ENCODE measurements around the gene LARP4B. TPM values are rescaled to one million over a fixed set of nuclear protein-coding genes. Genes with fewer than 3 reads are reported as not detected.

Gene LARP4B
- total RNA-seq, 2 experiments from 2014 or later = 101 to 104 TPM

DNA sequence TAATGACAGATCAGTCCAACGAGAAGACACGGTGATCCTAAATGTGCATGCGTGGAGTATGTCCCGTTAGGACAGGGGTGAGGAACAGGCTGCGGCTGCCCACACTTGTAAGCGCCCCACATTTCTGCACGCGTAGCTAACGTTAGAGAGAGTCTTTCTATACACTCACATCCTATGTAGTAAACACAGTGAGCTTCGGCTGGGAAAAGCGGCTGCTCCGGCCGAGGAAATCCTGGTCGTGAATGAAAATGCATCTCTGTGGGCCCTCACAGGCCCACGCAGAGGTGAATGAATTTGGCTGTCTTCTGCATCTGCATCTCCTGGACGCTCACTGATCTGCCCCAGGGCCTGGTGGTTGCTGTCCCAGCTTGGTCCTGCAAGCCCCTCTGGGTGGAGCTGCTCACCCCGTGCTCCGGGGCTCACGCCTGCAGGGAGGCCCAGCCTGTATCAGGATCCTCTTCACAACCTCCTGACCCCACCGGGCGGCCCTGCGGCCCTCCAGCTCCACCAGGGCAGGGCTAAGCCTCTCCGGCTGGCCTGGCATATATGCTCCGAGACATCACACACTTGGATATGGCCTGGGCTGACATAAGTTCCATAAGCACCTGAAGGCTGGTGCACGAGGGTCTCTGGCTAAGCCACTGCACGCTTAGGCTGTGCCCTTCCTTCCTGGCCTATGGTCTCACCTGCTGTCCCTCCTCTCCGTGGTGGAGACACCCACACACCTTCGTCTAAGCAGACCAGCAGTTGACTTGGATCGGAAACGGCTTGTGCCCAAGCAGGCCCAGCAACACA lies 124.1 kb downstream of the LARP4B start:
- POLR2A ChIA-PET = interaction anchor here (0.6 to 1.2 kb wide), 2 partner anchors 57 to 250 kb away, joined by 3 to 5 read pairs; no protein-coding TSS in a partner anchor
- ATAC-seq = no peak
- Mint-ChIP-seq H3K9me3 (no peaks in the 10 kb centered on the region), H3K4me3 (no peak overlapping the region), H3K27me3 (no peaks in the 10 kb centered on the region), H3K4me1 (ENCODE audit: low read depth) (peaks cover 6% of the 10 kb centered on the region), H3K36me3 (ENCODE audit: low read depth) (peaks cover 28% of the 10 kb centered on the region), H3K27ac (no peak overlapping the region)
- CTCF ChIA-PET = no interaction called here
- intact Hi-C loops (cut with micrococcal nuclease) = no loop called here
- TF ChIP-seq CTCF (IDR thresholded peaks at IDR 0.05) = no peak
- no peak for DNase-seq

DNA sequence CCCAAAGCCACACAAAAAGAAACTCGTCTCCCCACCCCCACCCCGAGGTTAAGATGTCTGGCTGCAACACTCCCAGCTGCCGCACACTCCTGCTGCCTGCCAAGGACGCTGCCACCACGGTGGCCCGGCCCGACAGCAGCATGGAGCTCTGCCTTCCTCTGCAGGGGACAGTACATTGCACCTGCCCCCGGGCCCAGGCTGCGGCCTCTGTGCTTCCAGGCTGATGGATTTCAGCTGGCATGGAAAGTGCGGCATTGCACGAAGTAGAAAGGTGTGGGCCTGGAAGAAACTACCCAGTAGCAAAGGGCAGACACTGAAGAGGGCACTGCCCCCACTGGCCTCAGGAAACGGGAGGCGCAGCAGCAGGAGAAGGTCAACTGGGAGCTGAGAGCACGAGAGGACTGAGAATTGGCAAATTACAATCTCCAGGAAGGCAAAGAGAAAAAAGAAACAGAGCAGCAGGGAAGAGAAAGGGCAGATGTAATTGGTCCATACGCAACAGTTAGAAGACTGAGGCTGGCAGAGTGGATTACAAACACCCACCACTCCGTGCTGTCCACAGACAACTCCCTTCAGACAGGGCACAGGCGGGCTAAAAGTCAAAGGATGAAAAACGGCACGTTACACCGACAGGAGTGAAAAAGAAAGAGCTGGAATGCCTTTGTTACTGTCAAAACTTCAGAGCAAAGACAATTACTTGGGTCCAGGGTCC lies 124.9 kb downstream of the LARP4B start:
- ATAC-seq (no peak), DNase-seq (no peak)
- Mint-ChIP-seq H3K9me3 (no peaks in the 10 kb centered on the region), H3K27me3 (no peaks in the 10 kb centered on the region), H3K36me3 (ENCODE audit: low read depth) (peaks cover 25% of the 10 kb centered on the region), H3K27ac (peak overlapping the region; percentile 55), H3K4me3 (no peak overlapping the region), H3K4me1 (ENCODE audit: low read depth) (peaks cover 6% of the 10 kb centered on the region)
- no peak for TF ChIP-seq CTCF (IDR thresholded peaks at IDR 0.05)
- ChIA-PET POLR2A (interaction anchor here (0.6 to 1.2 kb wide), 2 partner anchors 58 to 251 kb away, joined by 3 to 5 read pairs; no protein-coding TSS in a partner anchor), CTCF (no interaction called here)
- intact Hi-C loops (cut with micrococcal nuclease) = no loop called here

- peaks cover 6% of the 10 kb centered on the region for H3K4me1 Mint-ChIP-seq (ENCODE audit: low read depth)
- CTCF ChIA-PET = no interaction called here
- TF ChIP-seq CTCF (IDR thresholded peaks at IDR 0.05) = no peak
Measured at GRCh38 chr10:805620-806305, 125.7 kb downstream of the LARP4B start.

DNA sequence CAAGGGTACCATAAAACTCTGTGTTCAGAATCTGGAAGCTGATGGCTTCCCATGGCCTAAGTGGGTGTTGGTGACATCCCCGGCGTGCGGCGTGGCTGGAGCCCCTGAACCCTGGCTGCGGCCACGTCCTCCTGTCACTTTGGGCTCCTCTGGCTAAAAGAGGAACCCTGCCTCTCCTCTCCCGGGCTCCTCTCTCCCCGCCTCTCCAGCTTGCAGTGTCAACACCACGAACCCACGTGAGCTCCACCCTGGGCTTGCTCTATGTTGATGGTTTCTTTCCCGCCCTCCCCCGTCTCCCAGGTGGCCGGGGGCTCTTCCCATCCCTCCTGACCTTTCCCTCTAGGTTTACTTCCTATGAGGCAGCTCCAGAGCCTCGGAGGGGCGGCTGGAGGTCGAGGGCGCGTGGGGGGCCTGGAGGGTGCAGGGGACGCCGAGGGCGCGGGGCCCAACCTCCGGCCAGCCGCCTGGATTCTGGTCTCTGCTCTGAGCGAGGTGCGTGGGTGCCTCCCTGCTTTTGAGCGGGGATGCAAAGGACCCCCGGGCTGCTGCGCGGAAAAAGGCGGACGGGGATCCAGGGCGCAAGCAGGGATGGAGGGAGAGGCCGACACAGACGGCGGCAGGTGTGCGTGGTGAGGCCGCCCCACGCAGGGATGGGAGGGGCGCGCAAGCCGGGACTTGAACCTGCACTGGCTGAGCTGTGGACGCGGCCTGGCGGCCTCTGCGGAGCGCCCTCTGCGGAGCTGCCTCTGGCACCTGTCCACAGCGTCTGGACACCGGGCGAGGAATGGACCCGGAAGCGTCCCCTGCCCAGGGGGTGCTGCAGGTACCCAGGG lies 126.5 kb downstream of the LARP4B start:
- Mint-ChIP-seq H3K36me3 (ENCODE audit: low read depth) (peaks cover 19% of the 10 kb centered on the region), H3K4me1 (ENCODE audit: low read depth) (peaks cover 6% of the 10 kb centered on the region), H3K27ac (no peak overlapping the region), H3K9me3 (no peaks in the 10 kb centered on the region), H3K27me3 (no peaks in the 10 kb centered on the region), H3K4me3 (no peak overlapping the region)
- DNase-seq = no peak
- POLR2A ChIA-PET = no interaction called here
- intact Hi-C loops (cut with micrococcal nuclease) = no loop called here
- CTCF ChIA-PET = interaction anchor here (2.5 kb wide), 1 partner anchor 16 kb away, joined by 7 read pairs; no protein-coding TSS in a partner anchor
- TF ChIP-seq CTCF (IDR thresholded peaks at IDR 0.05) = no peak
- ATAC-seq = peak; percentile 17

More at GRCh38 chr10:805620-806305, 125.7 kb downstream of the LARP4B start:
- Mint-ChIP-seq H3K4me3 (no peak overlapping the region), H3K9me3 (no peaks in the 10 kb centered on the region), H3K36me3 (ENCODE audit: low read depth) (peaks cover 23% of the 10 kb centered on the region), H3K27ac (no peak overlapping the region), H3K27me3 (no peaks in the 10 kb centered on the region)
- intact Hi-C loops (cut with micrococcal nuclease) = no loop called here
- POLR2A ChIA-PET = no interaction called here
- no peak for DNase-seq
- no peak for ATAC-seq

All from activated CD8-positive, alpha-beta T cell treated with anti-CD3 and anti-CD28 coated beads for 36 hours (primary cell).